WI38 (cell line): Measurements from ENCODE around the gene SLC18A3.

ENCODE experiments used
- H3K4me3 ChIP-seq: 2 replicates; pipeline ENCODE4 v1.5.1; 2011; ENCODE audit warnings: low read depth, mild to moderate bottlenecking, control low read depth, low read length
- TF ChIP-seq, protein P1 (sequence below): IDR thresholded peaks from 2 replicates; pipeline ENCODE4 v1.5.1; 2012; ENCODE audit warnings: low read depth, mild to moderate bottlenecking, control low read depth, low read length

The SLC18A3 gene

DNA sequence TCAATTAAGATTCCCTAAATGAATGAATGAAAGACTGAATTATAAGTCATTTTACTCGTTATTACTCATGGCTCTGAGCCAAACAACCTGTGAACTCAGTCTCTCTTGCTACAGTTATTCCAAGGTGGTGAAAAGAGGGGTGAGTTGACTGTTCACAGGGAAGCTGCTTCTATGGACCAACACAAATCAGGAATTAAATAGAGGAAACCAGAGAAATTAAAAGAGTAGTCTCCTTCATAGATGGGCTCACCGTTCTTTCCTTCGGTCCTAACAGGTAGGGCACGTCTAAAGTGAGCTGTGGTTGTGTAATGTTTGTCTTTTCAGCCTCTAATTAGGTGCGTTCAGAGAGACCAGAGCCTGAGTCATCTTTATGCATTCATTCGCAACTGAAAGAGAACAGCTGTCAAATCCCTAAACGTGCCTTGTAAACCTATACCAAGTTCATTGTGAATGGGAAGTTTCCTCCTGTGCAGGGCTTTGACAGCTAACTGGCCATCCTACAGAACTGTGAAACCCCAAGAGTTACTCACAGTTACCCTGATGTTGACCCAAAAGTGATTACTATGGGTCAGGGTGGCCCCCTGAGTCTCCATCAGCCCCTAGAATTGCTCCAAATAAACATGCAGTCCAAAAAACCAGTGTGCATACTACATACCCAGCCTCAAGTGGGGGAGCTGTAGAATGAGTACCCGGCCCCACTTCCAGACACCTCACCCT lies 51.2 kb downstream of the SLC18A3 start:
- no peak overlapping the region for H3K4me3 ChIP-seq
- TF ChIP-seq, protein P1, sequence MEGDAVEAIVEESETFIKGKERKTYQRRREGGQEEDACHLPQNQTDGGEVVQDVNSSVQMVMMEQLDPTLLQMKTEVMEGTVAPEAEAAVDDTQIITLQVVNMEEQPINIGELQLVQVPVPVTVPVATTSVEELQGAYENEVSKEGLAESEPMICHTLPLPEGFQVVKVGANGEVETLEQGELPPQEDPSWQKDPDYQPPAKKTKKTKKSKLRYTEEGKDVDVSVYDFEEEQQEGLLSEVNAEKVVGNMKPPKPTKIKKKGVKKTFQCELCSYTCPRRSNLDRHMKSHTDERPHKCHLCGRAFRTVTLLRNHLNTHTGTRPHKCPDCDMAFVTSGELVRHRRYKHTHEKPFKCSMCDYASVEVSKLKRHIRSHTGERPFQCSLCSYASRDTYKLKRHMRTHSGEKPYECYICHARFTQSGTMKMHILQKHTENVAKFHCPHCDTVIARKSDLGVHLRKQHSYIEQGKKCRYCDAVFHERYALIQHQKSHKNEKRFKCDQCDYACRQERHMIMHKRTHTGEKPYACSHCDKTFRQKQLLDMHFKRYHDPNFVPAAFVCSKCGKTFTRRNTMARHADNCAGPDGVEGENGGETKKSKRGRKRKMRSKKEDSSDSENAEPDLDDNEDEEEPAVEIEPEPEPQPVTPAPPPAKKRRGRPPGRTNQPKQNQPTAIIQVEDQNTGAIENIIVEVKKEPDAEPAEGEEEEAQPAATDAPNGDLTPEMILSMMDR = no peak
